Nephron (organoid): ENCODE results near the gene BLOC1S5.

Experiments used
- H3K27ac Mint-ChIP-seq, 3 experiments: 2 replicates each; pipeline ENCODE4 v1.8.0; 2020; ENCODE audit warnings: mixed read lengths in 3 of 3, mild to moderate bottlenecking in 2 of 3, moderate library complexity in 1 of 3
- H3K27me3 Mint-ChIP-seq: 2 replicates; pipeline ENCODE4 v1.8.0; 2021; ENCODE audit warnings: low read depth, mild to moderate bottlenecking, moderate library complexity, mixed read lengths
- H3K36me3 Mint-ChIP-seq: 2 replicates; pipeline ENCODE4 v1.8.0; 2020; ENCODE audit warnings: low read depth, mixed read lengths
- H3K4me1 Mint-ChIP-seq: 2 replicates; pipeline ENCODE4 v1.8.0; 2020; ENCODE audit warnings: mixed read lengths
- H3K4me3 Mint-ChIP-seq, 3 experiments: 2 replicates each; pipeline ENCODE4 v1.8.0; 2020; ENCODE audit warnings: mild to moderate bottlenecking in 3 of 3, mixed read lengths in 3 of 3, moderate library complexity in 2 of 3
- H3K9me3 Mint-ChIP-seq: 2 replicates; pipeline ENCODE4 v1.8.0; 2020; ENCODE audit warnings: mixed read lengths
- CTCF ChIP-seq, 3 experiments: fragments of 200-600 bp; sonication (generic); IDR thresholded peaks; one replicate each; pipeline ENCODE4 v1.5.0; 2021; ENCODE audit warnings: antibody characterized with exemption in 3 of 3; ENCODE audit not compliant: unreplicated experiment in 3 of 3

The BLOC1S5 gene

GRCh38 chr6:8000636-8001035 lies 63.6 kb downstream of the BLOC1S5 start:
- Mint-ChIP-seq H3K36me3 (no peaks in the 10 kb centered on the region), H3K4me3 (no peak overlapping the region), H3K4me1 (peaks cover 10% of the 10 kb centered on the region), H3K27ac (no peak overlapping the region), H3K27me3 (peaks cover 4% of the 10 kb centered on the region), H3K9me3 (no peaks in the 10 kb centered on the region)
- TF ChIP-seq CTCF (IDR thresholded peaks at IDR 0.05; ENCODE audit: unreplicated experiment in 3 of 3): no peak

GRCh38 chr6:8000188-8000596 lies 64.0 kb downstream of the BLOC1S5 start:
- no peaks in the 10 kb centered on the region for H3K9me3 Mint-ChIP-seq
- peaks cover 10% of the 10 kb centered on the region for H3K4me1 Mint-ChIP-seq
- no peak overlapping the region for H3K27ac Mint-ChIP-seq
- H3K27me3 Mint-ChIP-seq: peaks cover 4% of the 10 kb centered on the region
- H3K4me3 Mint-ChIP-seq: no peak overlapping the region
- no peaks in the 10 kb centered on the region for H3K36me3 Mint-ChIP-seq
- no peak for TF ChIP-seq CTCF (IDR thresholded peaks at IDR 0.05; ENCODE audit: unreplicated experiment in 3 of 3)

GRCh38 chr6:7999201-7999600 lies 65.0 kb downstream of the BLOC1S5 start:
- Mint-ChIP-seq H3K4me1 (peaks cover 11% of the 10 kb centered on the region), H3K9me3 (no peaks in the 10 kb centered on the region), H3K27me3 (peaks cover 6% of the 10 kb centered on the region), H3K36me3 (no peaks in the 10 kb centered on the region), H3K4me3 (no peak overlapping the region), H3K27ac (no peak overlapping the region)
- TF ChIP-seq CTCF (IDR thresholded peaks at IDR 0.05; ENCODE audit: unreplicated experiment in 3 of 3): no peak

- Mint-ChIP-seq H3K9me3 (no peaks in the 10 kb centered on the region), H3K27me3 (peaks cover 9% of the 10 kb centered on the region), H3K27ac (no peak overlapping the region), H3K4me1 (peaks cover 15% of the 10 kb centered on the region), H3K36me3 (no peaks in the 10 kb centered on the region), H3K4me3 (no peak overlapping the region)
- TF ChIP-seq CTCF (IDR thresholded peaks at IDR 0.05; ENCODE audit: unreplicated experiment in 3 of 3): no peak
These were observed 66.0 kb downstream of the BLOC1S5 start for GRCh38 chr6:7998103-7998725.

- H3K27ac Mint-ChIP-seq: no peak overlapping the region
- H3K4me3 Mint-ChIP-seq: no peak overlapping the region
- no peaks in the 10 kb centered on the region for H3K9me3 Mint-ChIP-seq
- H3K36me3 Mint-ChIP-seq: no peaks in the 10 kb centered on the region
- peaks cover 20% of the 10 kb centered on the region for H3K4me1 Mint-ChIP-seq
- TF ChIP-seq CTCF (IDR thresholded peaks at IDR 0.05; ENCODE audit: unreplicated experiment in 3 of 3): no peak
- peaks cover 9% of the 10 kb centered on the region for H3K27me3 Mint-ChIP-seq
These were observed 66.9 kb downstream of the BLOC1S5 start for GRCh38 chr6:7997286-7997685.

GRCh38 chr6:7996538-7997111 lies 67.6 kb downstream of the BLOC1S5 start:
- H3K27me3 Mint-ChIP-seq: peaks cover 9% of the 10 kb centered on the region
- TF ChIP-seq CTCF (IDR thresholded peaks at IDR 0.05; ENCODE audit: unreplicated experiment in 3 of 3): no peak
- no peaks in the 10 kb centered on the region for H3K36me3 Mint-ChIP-seq
- H3K4me3 Mint-ChIP-seq: no peak overlapping the region
- peak overlapping the region in 2 of 3 experiments; percentile 36 to 73 for H3K27ac Mint-ChIP-seq
- peaks cover 25% of the 10 kb centered on the region for H3K4me1 Mint-ChIP-seq
- H3K9me3 Mint-ChIP-seq: no peaks in the 10 kb centered on the region
